ENCODE results near the gene SLC6A19.

The SLC6A19 gene

GRCh38 chr5:1203311-1203967 is 2.0 kb downstream of the SLC6A19 start:
- Histone ChIP-seq H3K27me3 (peaks cover 11% of the 10 kb centered on the region), H3K9me3 (no peaks in the 10 kb centered on the region), H3K36me3 (no peaks in the 10 kb centered on the region), H3K4me1 (ENCODE audit: control insufficient read depth in 1 of 2, insufficient read depth in 1 of 2, low read depth in 1 of 2, low read length in 1 of 2) (no peaks in the 10 kb centered on the region), H3K27ac (no peak overlapping the region), H3K4me3 (ENCODE audit: low read depth in 1 of 2, low read length in 1 of 2) (no peak overlapping the region)
- TF ChIP-seq, protein P1, sequence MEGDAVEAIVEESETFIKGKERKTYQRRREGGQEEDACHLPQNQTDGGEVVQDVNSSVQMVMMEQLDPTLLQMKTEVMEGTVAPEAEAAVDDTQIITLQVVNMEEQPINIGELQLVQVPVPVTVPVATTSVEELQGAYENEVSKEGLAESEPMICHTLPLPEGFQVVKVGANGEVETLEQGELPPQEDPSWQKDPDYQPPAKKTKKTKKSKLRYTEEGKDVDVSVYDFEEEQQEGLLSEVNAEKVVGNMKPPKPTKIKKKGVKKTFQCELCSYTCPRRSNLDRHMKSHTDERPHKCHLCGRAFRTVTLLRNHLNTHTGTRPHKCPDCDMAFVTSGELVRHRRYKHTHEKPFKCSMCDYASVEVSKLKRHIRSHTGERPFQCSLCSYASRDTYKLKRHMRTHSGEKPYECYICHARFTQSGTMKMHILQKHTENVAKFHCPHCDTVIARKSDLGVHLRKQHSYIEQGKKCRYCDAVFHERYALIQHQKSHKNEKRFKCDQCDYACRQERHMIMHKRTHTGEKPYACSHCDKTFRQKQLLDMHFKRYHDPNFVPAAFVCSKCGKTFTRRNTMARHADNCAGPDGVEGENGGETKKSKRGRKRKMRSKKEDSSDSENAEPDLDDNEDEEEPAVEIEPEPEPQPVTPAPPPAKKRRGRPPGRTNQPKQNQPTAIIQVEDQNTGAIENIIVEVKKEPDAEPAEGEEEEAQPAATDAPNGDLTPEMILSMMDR (IDR thresholded peaks at IDR 0.05): no peak

DNA sequence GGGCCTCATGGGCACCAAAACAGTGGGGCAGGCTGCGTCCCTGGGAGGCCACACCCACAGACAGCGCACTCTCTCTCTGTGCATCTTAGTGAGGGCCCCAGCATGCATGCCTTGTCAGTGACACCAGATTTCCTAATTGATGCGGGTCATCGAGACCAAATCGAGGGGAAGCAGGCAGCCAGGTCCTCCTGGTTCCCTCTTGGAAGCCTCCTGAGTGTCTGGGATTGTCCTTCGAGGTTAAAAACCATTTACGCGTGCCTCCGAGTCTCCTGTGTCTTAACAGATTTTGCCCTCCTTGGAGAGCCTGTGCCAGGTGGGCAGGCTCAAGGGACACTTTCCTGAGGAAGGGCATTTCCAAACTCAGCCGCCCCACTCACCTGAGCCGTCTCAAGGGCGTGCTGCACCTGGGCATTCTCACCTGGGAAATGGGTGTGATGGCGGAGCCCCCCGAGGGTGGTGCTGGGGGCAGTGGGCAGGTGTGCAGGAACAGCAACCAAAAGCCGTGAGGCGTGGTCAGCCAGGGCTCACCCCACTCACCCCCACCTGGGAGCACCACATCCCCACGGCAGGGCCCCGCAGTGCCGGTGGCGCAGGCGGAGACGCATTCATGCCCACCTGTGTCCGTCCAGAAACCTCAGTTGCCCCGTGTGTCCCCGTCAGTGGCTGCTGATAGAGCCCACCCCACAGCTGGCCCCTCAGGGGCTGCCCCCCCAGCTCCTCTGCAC is 2.7 kb downstream of the SLC6A19 start:
- TF ChIP-seq, protein P1 (IDR thresholded peaks at IDR 0.05): no peak
- Histone ChIP-seq H3K27ac (no peak overlapping the region), H3K9me3 (no peaks in the 10 kb centered on the region), H3K27me3 (peaks cover 11% of the 10 kb centered on the region), H3K4me3 (ENCODE audit: low read depth in 1 of 2, low read length in 1 of 2) (no peak overlapping the region), H3K36me3 (no peaks in the 10 kb centered on the region), H3K4me1 (ENCODE audit: control insufficient read depth in 1 of 2, insufficient read depth in 1 of 2, low read depth in 1 of 2, low read length in 1 of 2) (no peaks in the 10 kb centered on the region)

DNA sequence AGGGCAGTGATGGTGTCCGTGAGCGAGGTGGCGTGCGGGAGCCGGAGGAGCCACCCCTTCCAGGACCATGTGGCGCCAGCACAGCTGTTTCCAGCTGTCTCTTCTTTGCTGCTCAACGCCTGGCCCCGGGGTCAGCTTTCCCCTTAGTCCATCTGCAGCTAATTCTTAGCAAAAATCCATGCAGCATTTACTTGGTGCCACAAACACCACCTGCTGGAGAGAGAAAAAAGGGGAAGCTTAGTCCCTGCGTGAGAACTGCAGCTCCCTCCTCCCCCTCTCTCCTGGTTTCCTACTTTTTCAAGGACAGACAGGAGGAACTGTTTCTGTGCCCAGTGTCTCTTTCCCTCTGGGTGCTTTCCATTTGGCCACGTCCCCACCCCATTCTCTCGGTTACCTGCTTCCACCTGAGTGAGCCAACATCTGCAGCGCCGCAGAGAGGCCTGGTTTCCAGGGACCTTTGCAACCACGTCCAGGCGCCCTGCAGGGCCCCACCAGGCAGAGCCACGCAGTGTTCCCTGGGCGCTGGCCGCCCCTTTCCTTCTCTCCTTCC is 3.4 kb downstream of the SLC6A19 start:
- H3K4me1 ChIP-seq (ENCODE audit: control insufficient read depth in 1 of 2, insufficient read depth in 1 of 2, low read depth in 1 of 2, low read length in 1 of 2): no peaks in the 10 kb centered on the region
- H3K36me3 ChIP-seq: no peaks in the 10 kb centered on the region
- no peak overlapping the region for H3K27ac ChIP-seq
- TF ChIP-seq, protein P1 (IDR thresholded peaks at IDR 0.05): no peak
- no peaks in the 10 kb centered on the region for H3K9me3 ChIP-seq
- H3K4me3 ChIP-seq (ENCODE audit: low read depth in 1 of 2, low read length in 1 of 2): no peak overlapping the region
- peaks cover 11% of the 10 kb centered on the region for H3K27me3 ChIP-seq

DNA sequence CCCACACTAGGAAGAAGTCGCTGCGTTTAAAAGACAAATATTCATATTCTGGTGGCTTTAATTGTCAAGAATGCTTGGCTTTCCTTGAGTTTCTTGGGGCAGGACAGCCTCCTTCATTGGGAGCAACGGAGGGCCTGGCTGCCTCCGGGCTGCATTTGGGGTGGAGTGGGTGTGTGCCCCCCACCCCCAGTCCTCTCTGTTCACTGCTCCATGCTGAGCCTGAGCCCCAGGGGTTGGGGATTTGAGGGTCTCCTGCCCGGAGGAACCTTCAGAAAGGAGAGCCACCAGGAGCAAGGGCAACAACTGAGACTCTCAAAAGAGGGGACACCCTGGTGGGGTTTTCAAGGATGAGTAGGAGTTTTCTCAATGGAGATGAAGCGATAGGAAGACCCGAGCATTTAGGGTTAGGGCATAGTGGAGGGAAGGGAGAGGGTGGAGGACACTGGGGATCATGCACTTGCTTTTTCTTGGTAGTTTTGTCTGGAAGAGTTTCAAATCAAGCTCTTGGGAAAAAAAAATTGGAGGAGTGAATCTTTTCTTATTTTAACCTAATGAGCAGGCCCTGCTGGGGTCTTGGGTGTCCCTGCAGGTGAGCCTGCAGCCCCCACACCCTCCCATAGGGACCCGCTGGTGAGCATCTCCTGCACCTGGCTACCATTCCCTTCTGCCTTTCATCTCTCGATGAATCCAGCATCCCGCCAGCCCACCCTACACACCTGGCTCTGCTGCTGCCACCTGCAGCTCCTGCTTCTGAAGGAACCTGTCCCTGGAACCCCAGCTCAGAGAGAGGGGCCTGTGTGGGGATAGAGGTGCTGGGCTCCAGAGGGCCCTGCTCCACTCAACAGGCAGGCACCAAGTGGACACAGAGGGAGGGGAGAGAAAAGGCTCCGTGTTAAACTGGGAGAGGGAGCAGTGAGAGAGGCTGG is 4.1 kb downstream of the SLC6A19 start:
- Histone ChIP-seq H3K36me3 (no peaks in the 10 kb centered on the region), H3K27me3 (peaks cover 11% of the 10 kb centered on the region), H3K4me3 (ENCODE audit: low read depth in 1 of 2, low read length in 1 of 2) (no peak overlapping the region), H3K27ac (no peak overlapping the region), H3K9me3 (no peaks in the 10 kb centered on the region), H3K4me1 (ENCODE audit: control insufficient read depth in 1 of 2, insufficient read depth in 1 of 2, low read depth in 1 of 2, low read length in 1 of 2) (no peaks in the 10 kb centered on the region)
- TF ChIP-seq, protein P1 (IDR thresholded peaks at IDR 0.05): no peak

Measured in neutrophil (primary cell).